K562 (cell line): ENCODE measurements around the gene TMEM214. TPM values are rescaled to one million over a fixed set of nuclear protein-coding genes. Genes with fewer than 3 reads are reported as not detected.

ENCODE experiments used
- ADNP ChIP-seq: fragments of 200-800 bp; sonication (Bioruptor generic); IDR thresholded peaks from 2 replicates; pipeline ENCODE4 v1.6.1; 2016; ENCODE audit warnings: missing genetic modification characterization, missing compliant biosample characterization
- BRD4 ChIP-seq: fragments of 200-600 bp; sonication (generic); IDR thresholded peaks from 2 replicates; pipeline ENCODE4 v1.6.1; 2017; ENCODE audit warnings: inconsistent platforms
- BRD9 ChIP-seq: fragments of 450-650 bp; IDR thresholded peaks from 2 replicates; pipeline ENCODE4 v1.6.1; 2018; ENCODE audit warnings: low read depth; ENCODE audit not compliant: partially characterized antibody
- CBFA2T3 ChIP-seq: fragments of 450-650 bp; IDR thresholded peaks from 2 replicates; pipeline ENCODE4 v1.6.1; 2017
- GABPB2 ChIP-seq: fragments of 250-450 bp; sonication (Bioruptor Pico); conservative IDR thresholded peaks from 2 replicates; pipeline ENCODE4 v1.5.1; 2021; ENCODE audit warnings: mild to moderate bottlenecking
- NFE2 ChIP-seq: IDR thresholded peaks from 2 replicates; pipeline ENCODE4 v1.6.1; 2014; ENCODE audit warnings: antibody characterized with exemption, low read depth
- NR3C1 ChIP-seq: sonication (generic); formaldehyde crosslinking; IDR thresholded peaks from 2 replicates; pipeline ENCODE4 v1.8.1; 2022; ENCODE audit warnings: missing genetic modification reagents
- POLR2B ChIP-seq: fragments of 450-650 bp; IDR thresholded peaks from 2 replicates; pipeline ENCODE4 v1.6.1; 2018; ENCODE audit warnings: low read depth; ENCODE audit not compliant: partially characterized antibody
- RAD21 ChIP-seq, 2 experiments: fragments of 250-450 bp in 1 of 2; fragments of 450-650 bp in 1 of 2; sonication (Bioruptor Pico) in 1 of 2; formaldehyde crosslinking in 1 of 2; IDR thresholded peaks in 1 of 2; conservative IDR thresholded peaks in 1 of 2; 2 replicates each; pipeline versions ENCODE4 v1.4.0 to v1.8.0; 2020 to 2022; ENCODE audit warnings: mild to moderate bottlenecking in 2 of 2, moderate library complexity in 1 of 2
- SAFB2 ChIP-seq: fragments of 200-400 bp; formaldehyde crosslinking; IDR thresholded peaks from 2 replicates; pipeline ENCODE4 v1.6.1; 2018; ENCODE audit warnings: borderline replicate concordance, low read length, low read depth, moderate library complexity; ENCODE audit not compliant: severe bottlenecking
- SREBF1 ChIP-seq: fragments of 150-350 bp; IDR thresholded peaks from 2 replicates; pipeline ENCODE4 v1.6.1; 2014; ENCODE audit warnings: antibody characterized with exemption, low read depth, low read length, borderline replicate concordance
- TAF15 ChIP-seq: fragments of 200-400 bp; formaldehyde crosslinking; IDR thresholded peaks from 2 replicates; pipeline ENCODE4 v1.6.1; 2017; ENCODE audit warnings: mild to moderate bottlenecking, low read depth, low read length, moderate library complexity
- ZKSCAN3 ChIP-seq: fragments of 250-450 bp; sonication (Bioruptor Pico); IDR thresholded peaks from 2 replicates; pipeline ENCODE4 v1.4.0; 2020
- polyA plus RNA-seq, 8 experiments: library from polyadenylated mRNA; depleted of rRNA in 4 of 8; stranded (reverse) in 5 of 8; unstranded in 3 of 8; fragments of >200 nt; fragmentation: Nextera tagmentation in 2 of 8; fragmentation: Illumina TruSeq in 1 of 8; extraction: Ambion mirVana in 2 of 8; extraction: Trizol in 1 of 8; gene quantifications; 2 replicates each; pipeline versions ENCODE4 v1.2.1 to v1.2.3, GENCODE V29; 2011 to 2014; ENCODE audit warnings: inconsistent platforms in 1 of 8, missing spikeins in 1 of 8
- total RNA-seq, 7 experiments: library from RNA; depleted of rRNA in 6 of 7; stranded (reverse); fragments of >200 nt in 6 of 7; fragmentation: Illumina TruSeq in 2 of 7; extraction: Trizol in 2 of 7; gene quantifications; 2 replicates each; pipeline versions ENCODE4 v1.2.1 to v1.2.3, GENCODE V29; 2011 to 2021; ENCODE audit warnings: low replicate concordance in 1 of 7
- TF ChIP-seq, protein P1 (sequence below): fragments of 250-450 bp; sonication (Bioruptor Pico); IDR thresholded peaks from 2 replicates; pipeline ENCODE4 v1.4.0; 2020; ENCODE audit warnings: mild to moderate bottlenecking, moderate library complexity, borderline replicate concordance
- TF ChIP-seq, protein P2 (sequence below): fragments of 250-450 bp; sonication (Bioruptor Pico); IDR thresholded peaks from 2 replicates; pipeline ENCODE4 v1.5.0; 2020; ENCODE audit warnings: mild to moderate bottlenecking, borderline replicate concordance
- TF ChIP-seq, protein P3 (sequence below): sonication (generic); formaldehyde crosslinking; IDR thresholded peaks from 2 replicates; pipeline ENCODE4 v1.8.0; 2022; ENCODE audit warnings: mild to moderate bottlenecking, missing genetic modification reagents
- TF ChIP-seq, protein P4 (sequence below): fragments of 450-650 bp; formaldehyde crosslinking; IDR thresholded peaks from 2 replicates; pipeline ENCODE4 v1.4.0; 2022; ENCODE audit warnings: mild to moderate bottlenecking, moderate library complexity

The TMEM214 gene
- total and polyA plus RNA-seq, 9 of the 15 experiments (the other 6 are each of a cell fraction or from before 2014, with no cell fraction given): 11.4 to 81.4 (median 44.1) TPM

DNA sequence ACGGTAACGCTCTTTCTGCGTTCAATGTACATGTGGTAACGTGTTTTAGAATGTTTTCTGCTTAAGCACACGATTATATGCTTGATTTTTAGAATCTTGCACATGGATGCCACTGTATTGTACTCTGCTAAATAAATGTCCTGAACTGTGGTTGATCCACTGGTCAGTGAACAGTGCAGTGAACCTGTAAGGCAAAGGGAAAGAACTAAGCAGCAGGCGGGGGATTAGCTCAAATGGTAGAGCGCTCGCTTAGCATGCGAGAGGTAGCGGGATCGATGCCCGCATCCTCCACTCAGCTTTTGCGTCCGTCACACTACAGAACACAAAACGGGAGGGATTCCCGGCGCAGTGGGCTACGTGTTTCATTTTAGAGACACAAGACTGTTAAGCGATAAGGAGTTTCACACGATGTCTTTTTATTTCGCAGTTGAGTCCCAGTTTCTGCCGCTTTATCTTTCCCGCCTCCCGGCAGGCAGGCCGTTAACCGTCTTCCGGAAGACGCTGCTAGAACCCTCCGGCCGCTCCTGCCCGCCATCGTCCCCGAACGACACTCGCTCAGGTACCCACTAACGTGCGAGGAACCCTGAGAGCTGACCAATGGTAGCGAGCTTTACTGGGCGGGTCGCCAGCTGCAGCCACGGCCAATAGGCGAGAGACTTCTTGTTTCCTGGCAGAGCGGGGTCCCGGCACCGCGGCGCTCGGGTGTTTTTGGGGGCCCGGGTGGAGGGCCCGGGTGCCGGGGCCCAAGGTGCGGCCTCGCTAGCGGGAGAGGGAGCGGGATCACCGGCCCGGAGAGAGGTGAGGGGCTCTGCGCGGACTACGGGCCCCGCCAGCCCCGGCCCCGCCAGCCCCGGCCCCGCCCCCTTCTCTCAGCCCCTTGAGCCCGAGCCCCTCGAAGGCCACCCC, 18.5 kb downstream of the TMEM214 start, which contains the start of gene AGBL5 (continued):
- TF ChIP-seq, protein P1, sequence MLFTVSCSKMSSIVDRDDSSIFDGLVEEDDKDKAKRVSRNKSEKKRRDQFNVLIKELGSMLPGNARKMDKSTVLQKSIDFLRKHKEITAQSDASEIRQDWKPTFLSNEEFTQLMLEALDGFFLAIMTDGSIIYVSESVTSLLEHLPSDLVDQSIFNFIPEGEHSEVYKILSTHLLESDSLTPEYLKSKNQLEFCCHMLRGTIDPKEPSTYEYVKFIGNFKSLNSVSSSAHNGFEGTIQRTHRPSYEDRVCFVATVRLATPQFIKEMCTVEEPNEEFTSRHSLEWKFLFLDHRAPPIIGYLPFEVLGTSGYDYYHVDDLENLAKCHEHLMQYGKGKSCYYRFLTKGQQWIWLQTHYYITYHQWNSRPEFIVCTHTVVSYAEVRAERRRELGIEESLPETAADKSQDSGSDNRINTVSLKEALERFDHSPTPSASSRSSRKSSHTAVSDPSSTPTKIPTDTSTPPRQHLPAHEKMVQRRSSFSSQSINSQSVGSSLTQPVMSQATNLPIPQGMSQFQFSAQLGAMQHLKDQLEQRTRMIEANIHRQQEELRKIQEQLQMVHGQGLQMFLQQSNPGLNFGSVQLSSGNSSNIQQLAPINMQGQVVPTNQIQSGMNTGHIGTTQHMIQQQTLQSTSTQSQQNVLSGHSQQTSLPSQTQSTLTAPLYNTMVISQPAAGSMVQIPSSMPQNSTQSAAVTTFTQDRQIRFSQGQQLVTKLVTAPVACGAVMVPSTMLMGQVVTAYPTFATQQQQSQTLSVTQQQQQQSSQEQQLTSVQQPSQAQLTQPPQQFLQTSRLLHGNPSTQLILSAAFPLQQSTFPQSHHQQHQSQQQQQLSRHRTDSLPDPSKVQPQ (CRISPR knock-in tag): no peak
- TF ChIP-seq BRD9 (peak; percentile 99), BRD4 (peak; percentile 90), RAD21 (CRISPR knock-in tag; conservative IDR thresholded peaks at IDR 0.05 in 1 of 2, IDR thresholded peaks at IDR 0.05 in 1 of 2) (0 out of 4 replicates have a peak, but pooled peaks of 1 of the 2 experiments have one; percentile 24), NR3C1 (CRISPR knock-in tag) (no peak), POLR2B (peak; percentile 72), GABPB2 (CRISPR knock-in tag) (no peak), SREBF1 (no peak), CBFA2T3 (no peak), SAFB2 (no peak), TAF15 (no peak), ZKSCAN3 (CRISPR knock-in tag) (no peak), NFE2 (peak; percentile 2; the same call in 1 of the 2 replicates), ADNP (tag) (peak; percentile 47; the same call in 1 of the 2 replicates)
- TF ChIP-seq, protein P2, sequence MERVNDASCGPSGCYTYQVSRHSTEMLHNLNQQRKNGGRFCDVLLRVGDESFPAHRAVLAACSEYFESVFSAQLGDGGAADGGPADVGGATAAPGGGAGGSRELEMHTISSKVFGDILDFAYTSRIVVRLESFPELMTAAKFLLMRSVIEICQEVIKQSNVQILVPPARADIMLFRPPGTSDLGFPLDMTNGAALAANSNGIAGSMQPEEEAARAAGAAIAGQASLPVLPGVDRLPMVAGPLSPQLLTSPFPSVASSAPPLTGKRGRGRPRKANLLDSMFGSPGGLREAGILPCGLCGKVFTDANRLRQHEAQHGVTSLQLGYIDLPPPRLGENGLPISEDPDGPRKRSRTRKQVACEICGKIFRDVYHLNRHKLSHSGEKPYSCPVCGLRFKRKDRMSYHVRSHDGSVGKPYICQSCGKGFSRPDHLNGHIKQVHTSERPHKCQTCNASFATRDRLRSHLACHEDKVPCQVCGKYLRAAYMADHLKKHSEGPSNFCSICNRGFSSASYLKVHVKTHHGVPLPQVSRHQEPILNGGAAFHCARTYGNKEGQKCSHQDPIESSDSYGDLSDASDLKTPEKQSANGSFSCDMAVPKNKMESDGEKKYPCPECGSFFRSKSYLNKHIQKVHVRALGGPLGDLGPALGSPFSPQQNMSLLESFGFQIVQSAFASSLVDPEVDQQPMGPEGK (CRISPR knock-in tag): peak; percentile 14; the same call in 1 of the 2 replicates
- TF ChIP-seq, protein P3, sequence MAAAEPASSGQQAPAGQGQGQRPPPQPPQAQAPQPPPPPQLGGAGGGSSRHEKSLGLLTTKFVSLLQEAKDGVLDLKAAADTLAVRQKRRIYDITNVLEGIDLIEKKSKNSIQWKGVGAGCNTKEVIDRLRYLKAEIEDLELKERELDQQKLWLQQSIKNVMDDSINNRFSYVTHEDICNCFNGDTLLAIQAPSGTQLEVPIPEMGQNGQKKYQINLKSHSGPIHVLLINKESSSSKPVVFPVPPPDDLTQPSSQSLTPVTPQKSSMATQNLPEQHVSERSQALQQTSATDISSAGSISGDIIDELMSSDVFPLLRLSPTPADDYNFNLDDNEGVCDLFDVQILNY: no peak; the same call in 1 of the 2 replicates
- TF ChIP-seq, protein P4, sequence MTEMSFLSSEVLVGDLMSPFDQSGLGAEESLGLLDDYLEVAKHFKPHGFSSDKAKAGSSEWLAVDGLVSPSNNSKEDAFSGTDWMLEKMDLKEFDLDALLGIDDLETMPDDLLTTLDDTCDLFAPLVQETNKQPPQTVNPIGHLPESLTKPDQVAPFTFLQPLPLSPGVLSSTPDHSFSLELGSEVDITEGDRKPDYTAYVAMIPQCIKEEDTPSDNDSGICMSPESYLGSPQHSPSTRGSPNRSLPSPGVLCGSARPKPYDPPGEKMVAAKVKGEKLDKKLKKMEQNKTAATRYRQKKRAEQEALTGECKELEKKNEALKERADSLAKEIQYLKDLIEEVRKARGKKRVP (CRISPR knock-in tag): no peak
